ENCODE data around the gene DCST2. TPM values are rescaled to one million over a fixed set of nuclear protein-coding genes. Genes with fewer than 3 reads are reported as not detected.

The DCST2 gene
- total and polyA plus RNA-seq, 9 of the 15 experiments (the other 6 are each of a cell fraction or from before 2014, with no cell fraction given), result 0.09 to 0.49 (median 0.11) TPM; not detected in 3

DNA sequence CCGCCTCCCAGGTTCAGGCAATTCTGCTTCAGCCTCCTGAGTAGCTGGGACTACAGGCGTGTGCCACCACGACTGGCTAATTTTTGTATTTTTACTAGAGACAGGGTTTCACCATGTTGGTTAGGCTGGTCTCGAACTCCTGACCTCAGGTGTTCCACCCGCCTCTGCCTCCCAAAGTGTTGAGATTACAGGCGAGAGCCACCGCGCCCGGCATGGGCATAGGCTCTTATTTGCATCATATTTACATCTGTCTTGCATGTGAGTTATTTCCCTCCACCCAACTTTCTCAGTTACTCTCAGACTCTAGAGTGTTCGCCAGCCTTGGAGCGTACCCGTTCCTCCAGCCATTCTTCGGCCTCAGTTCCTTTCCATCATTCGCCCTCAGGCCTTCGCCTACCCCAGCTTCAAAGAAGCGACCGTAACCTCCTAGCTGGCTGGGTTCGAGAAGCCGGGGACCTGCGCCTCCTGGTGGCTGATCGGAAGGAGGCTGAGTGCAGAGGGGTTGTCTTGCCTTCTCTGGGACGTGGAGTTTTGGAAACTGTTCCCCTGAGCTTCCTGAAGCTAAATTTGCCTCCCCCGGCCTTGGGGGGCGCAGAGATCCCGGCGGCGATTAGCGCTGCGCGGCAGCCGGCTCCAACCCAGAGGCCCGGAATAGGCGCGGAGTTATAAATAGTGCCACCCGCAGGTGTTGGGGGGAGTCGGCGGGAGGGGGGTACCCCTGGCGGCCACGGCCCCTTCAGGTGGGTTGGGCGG lies 34.6 kb downstream of the DCST2 start (continued):
- no peak for TF ChIP-seq HEY1 (CRISPR knock-in tag; IDR thresholded peaks at IDR 0.05; ENCODE audit: borderline replicate concordance)
- TF ChIP-seq, protein P1, sequence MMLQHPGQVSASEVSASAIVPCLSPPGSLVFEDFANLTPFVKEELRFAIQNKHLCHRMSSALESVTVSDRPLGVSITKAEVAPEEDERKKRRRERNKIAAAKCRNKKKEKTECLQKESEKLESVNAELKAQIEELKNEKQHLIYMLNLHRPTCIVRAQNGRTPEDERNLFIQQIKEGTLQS (IDR thresholded peaks at IDR 0.05), result no peak
- TF ChIP-seq, protein P1 (CRISPR knock-in tag; conservative IDR thresholded peaks at IDR 0.05), result no peak
- TF ChIP-seq, protein P2, sequence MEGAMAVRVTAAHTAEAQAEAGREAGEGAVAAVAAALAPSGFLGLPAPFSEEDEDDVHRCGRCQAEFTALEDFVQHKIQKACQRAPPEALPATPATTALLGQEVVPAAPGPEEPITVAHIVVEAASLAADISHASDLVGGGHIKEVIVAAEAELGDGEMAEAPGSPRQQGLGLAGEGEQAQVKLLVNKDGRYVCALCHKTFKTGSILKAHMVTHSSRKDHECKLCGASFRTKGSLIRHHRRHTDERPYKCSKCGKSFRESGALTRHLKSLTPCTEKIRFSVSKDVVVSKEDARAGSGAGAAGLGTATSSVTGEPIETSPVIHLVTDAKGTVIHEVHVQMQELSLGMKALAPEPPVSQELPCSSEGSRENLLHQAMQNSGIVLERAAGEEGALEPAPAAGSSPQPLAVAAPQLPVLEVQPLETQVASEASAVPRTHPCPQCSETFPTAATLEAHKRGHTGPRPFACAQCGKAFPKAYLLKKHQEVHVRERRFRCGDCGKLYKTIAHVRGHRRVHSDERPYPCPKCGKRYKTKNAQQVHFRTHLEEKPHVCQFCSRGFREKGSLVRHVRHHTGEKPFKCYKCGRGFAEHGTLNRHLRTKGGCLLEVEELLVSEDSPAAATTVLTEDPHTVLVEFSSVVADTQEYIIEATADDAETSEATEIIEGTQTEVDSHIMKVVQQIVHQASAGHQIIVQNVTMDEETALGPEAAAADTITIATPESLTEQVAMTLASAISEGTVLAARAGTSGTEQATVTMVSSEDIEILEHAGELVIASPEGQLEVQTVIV (CRISPR knock-in tag; IDR thresholded peaks at IDR 0.05; ENCODE audit: borderline replicate concordance), result no peak
- TF ChIP-seq MEIS2 (IDR thresholded peaks at IDR 0.05; ENCODE audit: partially characterized antibody), result no peak
- no peak for TF ChIP-seq CBX3 (IDR thresholded peaks at IDR 0.05; ENCODE audit: borderline replicate concordance in 1 of 2, low read length in 2 of 2)
- TF ChIP-seq NCOA4 (IDR thresholded peaks at IDR 0.05; ENCODE audit: partially characterized antibody), result no peak
- TF ChIP-seq, protein P3, sequence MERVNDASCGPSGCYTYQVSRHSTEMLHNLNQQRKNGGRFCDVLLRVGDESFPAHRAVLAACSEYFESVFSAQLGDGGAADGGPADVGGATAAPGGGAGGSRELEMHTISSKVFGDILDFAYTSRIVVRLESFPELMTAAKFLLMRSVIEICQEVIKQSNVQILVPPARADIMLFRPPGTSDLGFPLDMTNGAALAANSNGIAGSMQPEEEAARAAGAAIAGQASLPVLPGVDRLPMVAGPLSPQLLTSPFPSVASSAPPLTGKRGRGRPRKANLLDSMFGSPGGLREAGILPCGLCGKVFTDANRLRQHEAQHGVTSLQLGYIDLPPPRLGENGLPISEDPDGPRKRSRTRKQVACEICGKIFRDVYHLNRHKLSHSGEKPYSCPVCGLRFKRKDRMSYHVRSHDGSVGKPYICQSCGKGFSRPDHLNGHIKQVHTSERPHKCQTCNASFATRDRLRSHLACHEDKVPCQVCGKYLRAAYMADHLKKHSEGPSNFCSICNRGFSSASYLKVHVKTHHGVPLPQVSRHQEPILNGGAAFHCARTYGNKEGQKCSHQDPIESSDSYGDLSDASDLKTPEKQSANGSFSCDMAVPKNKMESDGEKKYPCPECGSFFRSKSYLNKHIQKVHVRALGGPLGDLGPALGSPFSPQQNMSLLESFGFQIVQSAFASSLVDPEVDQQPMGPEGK (CRISPR knock-in tag; IDR thresholded peaks at IDR 0.05; ENCODE audit: borderline replicate concordance), result no peak
- no peak for TF ChIP-seq ZNF224 (CRISPR knock-in tag; IDR thresholded peaks at IDR 0.05)
- TF ChIP-seq CBX5 (IDR thresholded peaks at IDR 0.05; ENCODE audit: borderline replicate concordance, low read depth), result no peak
- TF ChIP-seq STAG1 (CRISPR knock-in tag; IDR thresholded peaks at IDR 0.05; ENCODE audit: borderline replicate concordance), result no peak
- TF ChIP-seq, protein P4, sequence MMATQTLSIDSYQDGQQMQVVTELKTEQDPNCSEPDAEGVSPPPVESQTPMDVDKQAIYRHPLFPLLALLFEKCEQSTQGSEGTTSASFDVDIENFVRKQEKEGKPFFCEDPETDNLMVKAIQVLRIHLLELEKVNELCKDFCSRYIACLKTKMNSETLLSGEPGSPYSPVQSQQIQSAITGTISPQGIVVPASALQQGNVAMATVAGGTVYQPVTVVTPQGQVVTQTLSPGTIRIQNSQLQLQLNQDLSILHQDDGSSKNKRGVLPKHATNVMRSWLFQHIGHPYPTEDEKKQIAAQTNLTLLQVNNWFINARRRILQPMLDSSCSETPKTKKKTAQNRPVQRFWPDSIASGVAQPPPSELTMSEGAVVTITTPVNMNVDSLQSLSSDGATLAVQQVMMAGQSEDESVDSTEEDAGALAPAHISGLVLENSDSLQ (IDR thresholded peaks at IDR 0.05), result no peak
- TF ChIP-seq, protein P5, sequence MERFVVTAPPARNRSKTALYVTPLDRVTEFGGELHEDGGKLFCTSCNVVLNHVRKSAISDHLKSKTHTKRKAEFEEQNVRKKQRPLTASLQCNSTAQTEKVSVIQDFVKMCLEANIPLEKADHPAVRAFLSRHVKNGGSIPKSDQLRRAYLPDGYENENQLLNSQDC (CRISPR knock-in tag; IDR thresholded peaks at IDR 0.05), result no peak
- TF ChIP-seq SMARCE1 (IDR thresholded peaks at IDR 0.05), result peak; percentile 40; the same call in 1 of the 2 replicates
- no peak for TF ChIP-seq MBD2 (IDR thresholded peaks at IDR 0.05; ENCODE audit: borderline replicate concordance, low read depth)
- TF ChIP-seq ELF1 (tag; IDR thresholded peaks at IDR 0.05), result no peak
- no peak for TF ChIP-seq ZKSCAN1 (IDR thresholded peaks at IDR 0.05; ENCODE audit: low read depth, low read length)
- TF ChIP-seq, protein P6, sequence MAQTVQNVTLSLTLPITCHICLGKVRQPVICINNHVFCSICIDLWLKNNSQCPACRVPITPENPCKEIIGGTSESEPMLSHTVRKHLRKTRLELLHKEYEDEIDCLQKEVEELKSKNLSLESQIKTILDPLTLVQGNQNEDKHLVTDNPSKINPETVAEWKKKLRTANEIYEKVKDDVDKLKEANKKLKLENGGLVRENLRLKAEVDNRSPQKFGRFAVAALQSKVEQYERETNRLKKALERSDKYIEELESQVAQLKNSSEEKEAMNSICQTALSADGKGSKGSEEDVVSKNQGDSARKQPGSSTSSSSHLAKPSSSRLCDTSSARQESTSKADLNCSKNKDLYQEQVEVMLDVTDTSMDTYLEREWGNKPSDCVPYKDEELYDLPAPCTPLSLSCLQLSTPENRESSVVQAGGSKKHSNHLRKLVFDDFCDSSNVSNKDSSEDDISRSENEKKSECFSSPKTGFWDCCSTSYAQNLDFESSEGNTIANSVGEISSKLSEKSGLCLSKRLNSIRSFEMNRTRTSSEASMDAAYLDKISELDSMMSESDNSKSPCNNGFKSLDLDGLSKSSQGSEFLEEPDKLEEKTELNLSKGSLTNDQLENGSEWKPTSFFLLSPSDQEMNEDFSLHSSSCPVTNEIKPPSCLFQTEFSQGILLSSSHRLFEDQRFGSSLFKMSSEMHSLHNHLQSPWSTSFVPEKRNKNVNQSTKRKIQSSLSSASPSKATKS (CRISPR knock-in tag; IDR thresholded peaks at IDR 0.05), result no peak
- TF ChIP-seq RAD51 (IDR thresholded peaks at IDR 0.05; ENCODE audit: borderline replicate concordance, low read depth), result no peak

Measured in K562 (cell line).